Erythroblast (primary cell): ENCODE data around the gene EEPD1.

Experiments
- GATA1 ChIP-seq: IDR thresholded peaks from 2 replicates; pipeline ENCODE4 v1.6.1; 2011; ENCODE audit warnings: low read depth, mild to moderate bottlenecking, control low read depth, low read length, moderate library complexity
- POLR2A ChIP-seq: IDR thresholded peaks from 2 replicates; pipeline ENCODE4 v1.6.1; 2011; ENCODE audit warnings: mild to moderate bottlenecking, low read length

DNA sequence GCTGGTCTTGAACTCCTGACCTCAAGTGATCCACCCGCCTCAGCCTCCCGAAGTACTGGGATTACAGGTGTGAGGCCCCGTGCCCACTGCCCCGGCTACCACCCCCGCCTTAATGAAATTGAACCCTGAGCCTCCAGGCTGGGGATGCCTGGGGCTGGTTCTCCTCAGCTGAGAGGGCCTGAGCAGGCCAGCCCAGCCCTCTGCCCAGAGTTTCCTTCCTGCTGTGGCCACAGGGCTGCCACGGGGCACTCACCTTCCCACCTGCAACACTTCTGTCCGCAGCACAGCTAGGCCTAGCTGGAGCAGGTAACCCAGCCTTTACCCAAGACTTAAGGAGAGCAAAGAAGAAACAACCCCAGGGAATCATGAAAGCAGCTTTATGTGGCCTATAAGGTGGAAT is 158.5 kb downstream of the EEPD1 start:
- TF ChIP-seq POLR2A: no peak
- no peak for TF ChIP-seq GATA1
